Sigmoid colon (tissue), 4 donors: ENCODE data around the gene TGM6.

Source experiments
- POLR2A ChIP-seq, 2 donors: fragments of 450-650 bp; IDR thresholded peaks; one replicate each; pipeline ENCODE4 v1.6.1; 2016; ENCODE audit warnings: antibody characterized with exemption in 2 of 2, mild to moderate bottlenecking in 2 of 2, moderate library complexity in 2 of 2
- POLR2AphosphoS5 ChIP-seq, 4 donors: sonication (generic); formaldehyde crosslinking; IDR thresholded peaks; one replicate each; pipeline ENCODE4 v1.6.1; 2017; ENCODE audit warnings: antibody characterized with exemption in 4 of 4
- TF ChIP-seq, protein P1 (sequence below), 4 experiments: fragments of 450-650 bp in 3 of 4; fragments of 200-600 bp in 1 of 4; IDR thresholded peaks; one replicate each; pipeline ENCODE4 v1.5.1; 2016 to 2019; ENCODE audit warnings: antibody characterized with exemption in 4 of 4, mild to moderate bottlenecking in 3 of 4, moderate library complexity in 2 of 4

DNA sequence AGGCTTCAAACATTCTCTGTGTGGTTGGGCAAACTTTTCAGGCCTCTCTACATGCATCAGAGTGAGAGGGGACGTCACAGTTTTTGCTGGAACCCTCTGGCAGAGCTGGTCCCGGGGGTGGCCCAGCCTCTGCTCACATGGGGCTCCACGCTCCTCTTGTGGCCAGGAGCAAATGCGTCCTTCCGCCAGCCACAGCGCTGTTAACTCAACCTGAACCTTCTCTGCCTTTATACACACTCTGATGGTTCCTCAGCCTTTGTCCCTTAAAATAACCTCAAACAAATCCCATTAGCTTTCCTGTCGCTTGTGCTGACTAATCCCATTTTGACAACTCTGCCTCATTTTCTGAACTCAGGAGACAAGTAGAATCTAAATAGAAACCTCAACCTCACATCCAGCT is 39.4 kb upstream of the TGM6 start:
- TF ChIP-seq POLR2A (IDR thresholded peaks at IDR 0.05): no peak
- TF ChIP-seq, protein P1, sequence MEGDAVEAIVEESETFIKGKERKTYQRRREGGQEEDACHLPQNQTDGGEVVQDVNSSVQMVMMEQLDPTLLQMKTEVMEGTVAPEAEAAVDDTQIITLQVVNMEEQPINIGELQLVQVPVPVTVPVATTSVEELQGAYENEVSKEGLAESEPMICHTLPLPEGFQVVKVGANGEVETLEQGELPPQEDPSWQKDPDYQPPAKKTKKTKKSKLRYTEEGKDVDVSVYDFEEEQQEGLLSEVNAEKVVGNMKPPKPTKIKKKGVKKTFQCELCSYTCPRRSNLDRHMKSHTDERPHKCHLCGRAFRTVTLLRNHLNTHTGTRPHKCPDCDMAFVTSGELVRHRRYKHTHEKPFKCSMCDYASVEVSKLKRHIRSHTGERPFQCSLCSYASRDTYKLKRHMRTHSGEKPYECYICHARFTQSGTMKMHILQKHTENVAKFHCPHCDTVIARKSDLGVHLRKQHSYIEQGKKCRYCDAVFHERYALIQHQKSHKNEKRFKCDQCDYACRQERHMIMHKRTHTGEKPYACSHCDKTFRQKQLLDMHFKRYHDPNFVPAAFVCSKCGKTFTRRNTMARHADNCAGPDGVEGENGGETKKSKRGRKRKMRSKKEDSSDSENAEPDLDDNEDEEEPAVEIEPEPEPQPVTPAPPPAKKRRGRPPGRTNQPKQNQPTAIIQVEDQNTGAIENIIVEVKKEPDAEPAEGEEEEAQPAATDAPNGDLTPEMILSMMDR (IDR thresholded peaks at IDR 0.05): no peak
- TF ChIP-seq POLR2AphosphoS5 (IDR thresholded peaks at IDR 0.05): no peak
